NCI-H187 treated with DMSO at 0.1 percent for 48 hours (cell line): Measurements from ENCODE around the gene ACKR3.

Source experiments
- DNase-seq: peaks from one replicate; lab custom pipeline; 2025; lab: John Stamatoyannopoulos, UW

The ACKR3 gene

DNA sequence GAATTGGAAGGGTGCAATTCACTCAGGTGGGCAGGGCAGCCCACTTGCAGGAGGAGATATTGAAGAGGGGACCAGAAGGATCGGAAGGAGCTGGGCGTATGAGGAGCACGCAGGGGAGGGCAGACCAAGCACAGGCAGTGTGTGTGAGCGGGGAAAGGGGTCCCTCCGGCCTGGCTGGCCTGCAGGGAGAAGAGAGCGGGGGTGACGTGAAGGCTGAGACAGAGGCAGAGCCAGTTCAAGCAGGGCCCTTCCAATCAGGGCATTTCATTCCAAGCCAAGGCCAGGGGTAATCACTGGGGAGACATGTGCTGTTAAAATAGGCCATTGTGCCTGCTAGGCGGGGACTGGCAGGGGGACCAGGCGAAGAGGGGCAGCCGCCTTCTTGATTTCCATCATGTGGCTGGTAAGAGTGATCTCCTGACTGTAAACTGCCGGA is 62.2 kb downstream of the ACKR3 start:
- no peak for DNase-seq
